GM18505 (cell line): Measurements from ENCODE around the gene EXD3.

Source experiments
- ATAC-seq: cut with Tn5 transposase; IDR thresholded peaks from one replicate; pipeline ENCODE4 v1.9.1; 2021; ENCODE audit not compliant: unreplicated experiment
- POLR2A ChIP-seq: IDR thresholded peaks from 4 replicates; pipeline ENCODE4 v1.6.1; 2011; ENCODE audit warnings: borderline replicate concordance; ENCODE audit not compliant: insufficient read depth, insufficient read length; ENCODE audit errors: extremely low read depth

Gene EXD3

GRCh38 chr9:137303151-137303892 is 119.6 kb downstream of the EXD3 start:
- no peak for TF ChIP-seq POLR2A
- no peak for ATAC-seq

DNA sequence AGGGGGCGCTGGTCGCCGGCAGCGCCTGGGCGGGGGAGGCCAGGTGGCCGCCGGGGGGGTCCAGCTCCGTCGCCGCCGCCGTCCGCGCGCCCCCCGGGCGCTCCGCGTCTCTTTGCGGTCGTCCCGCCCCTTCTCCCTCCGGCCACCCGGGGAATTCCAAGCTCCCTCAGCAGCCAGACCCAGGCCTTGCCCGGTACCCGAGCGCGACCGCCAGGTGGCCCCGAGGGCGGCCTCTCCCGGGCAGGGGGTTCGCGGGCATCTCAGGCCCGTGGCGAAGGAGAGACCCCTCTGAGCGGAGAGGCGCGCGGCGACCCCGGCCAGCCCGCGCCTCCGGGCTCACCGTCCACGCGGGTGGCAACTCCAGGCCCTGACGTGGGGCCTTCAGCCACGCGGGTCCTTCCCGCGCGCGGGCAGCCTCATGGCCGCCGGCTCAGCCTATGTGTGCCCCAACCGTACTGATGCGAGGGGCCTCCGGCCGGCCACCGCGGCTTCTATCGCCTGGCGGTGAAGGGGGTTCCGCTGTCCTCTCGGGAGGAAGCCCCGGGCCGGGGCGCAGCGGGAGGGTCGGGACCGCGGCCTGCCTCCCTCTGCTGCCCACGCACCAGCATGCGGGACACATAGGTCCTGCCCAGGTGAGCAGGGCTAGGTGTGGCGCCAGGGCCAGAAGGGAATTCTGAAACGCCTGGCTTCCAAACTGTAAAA is 120.4 kb downstream of the EXD3 start:
- ATAC-seq = peak; percentile 44
- TF ChIP-seq POLR2A = no peak

- peak; percentile 94 for TF ChIP-seq POLR2A
- ATAC-seq = peak; percentile 74
Measured at GRCh38 chr9:137302118-137302448, 120.9 kb downstream of the EXD3 start, which contains the start of gene NRARP. Gene NRARP (minus strand): TSS chr9:137302271. CDS start chr9:137301928, 343 bp downstream.

DNA sequence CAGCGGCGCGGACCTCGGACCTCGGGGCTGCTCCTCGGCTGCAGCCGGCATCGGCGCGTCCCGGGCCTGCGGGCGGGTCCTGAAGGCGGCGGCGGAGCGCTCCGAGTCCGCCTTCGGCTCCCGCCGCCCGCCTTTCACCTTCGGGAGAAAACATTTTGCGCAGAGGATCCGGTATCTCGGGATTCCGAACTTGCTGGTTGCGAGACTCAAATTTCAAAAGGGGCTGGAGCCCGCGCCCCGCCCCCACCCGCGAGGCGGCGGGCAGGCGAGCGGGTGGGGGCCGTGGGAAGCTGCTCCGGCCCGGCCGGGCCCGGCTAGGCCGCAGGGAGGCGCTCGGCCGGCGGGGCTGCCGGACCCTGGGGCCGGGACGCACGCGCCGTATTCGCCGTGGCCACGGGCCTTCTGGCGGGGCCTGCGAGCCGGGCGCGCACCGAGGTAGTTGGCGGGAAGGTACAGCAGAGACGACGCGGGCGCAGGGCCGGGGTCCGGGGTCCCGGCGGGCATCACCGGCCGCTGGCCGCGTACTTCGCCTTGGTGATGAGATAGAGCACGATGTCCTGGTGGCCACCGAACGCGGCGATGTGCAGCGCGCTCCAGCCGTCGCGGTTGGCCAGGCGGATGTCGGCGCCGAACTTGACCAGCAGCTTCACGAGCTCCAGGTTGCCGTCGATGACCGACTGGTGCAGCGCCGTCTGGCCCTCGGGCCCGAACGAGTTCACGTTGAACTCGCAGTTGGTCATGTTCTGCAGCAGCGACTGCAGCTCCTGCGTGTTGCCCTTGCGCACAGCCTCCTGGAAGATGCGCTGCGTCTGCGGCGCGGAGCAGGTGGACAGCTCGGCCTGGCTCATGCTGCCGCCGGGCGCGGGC is 121.6 kb downstream of the EXD3 start:
- no peak for TF ChIP-seq POLR2A
- ATAC-seq = no peak

DNA sequence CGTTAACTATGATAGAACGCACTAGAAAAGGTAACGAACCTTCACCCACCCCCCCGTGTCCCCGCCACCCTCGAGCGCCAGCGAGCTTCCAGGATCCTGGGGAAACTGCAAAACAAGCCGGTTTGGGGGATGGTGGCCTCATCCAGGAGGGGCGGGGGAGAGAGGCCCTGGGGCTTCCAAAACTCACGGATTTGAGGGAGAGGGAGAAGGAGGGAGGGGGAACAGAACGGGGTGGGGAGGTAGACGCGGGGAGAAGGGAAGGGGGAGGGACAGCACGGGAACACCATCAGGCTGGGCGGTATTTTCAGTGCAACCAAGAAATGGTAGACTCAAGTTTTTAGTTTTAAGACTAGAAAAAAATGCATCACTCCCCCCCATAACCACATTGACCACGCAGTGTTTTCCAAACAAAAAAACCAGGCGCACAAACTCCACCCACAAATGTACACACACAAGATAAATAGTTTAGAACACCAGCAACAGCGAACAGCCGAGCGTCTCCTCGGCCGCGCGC is 122.3 kb downstream of the EXD3 start:
- no peak for ATAC-seq
- no peak for TF ChIP-seq POLR2A

DNA sequence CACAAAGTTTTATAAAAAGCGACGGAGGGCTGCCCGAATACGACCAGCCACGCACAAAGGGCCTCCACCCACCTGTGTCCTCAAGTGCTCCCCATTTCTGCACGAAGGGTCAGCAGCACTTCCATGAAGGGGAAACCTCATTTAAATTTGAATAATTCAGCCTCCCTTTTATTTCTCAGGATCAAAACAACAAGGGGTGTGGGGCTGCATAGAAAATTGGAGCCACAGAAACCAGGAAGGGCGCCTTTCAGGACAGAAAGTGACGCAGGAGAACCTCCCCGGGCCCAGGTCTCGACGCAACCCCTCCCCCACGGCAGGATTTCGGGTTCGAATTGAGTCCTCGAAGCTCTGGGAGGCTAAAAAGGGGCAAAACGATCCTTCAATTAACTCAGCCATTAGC is 123.0 kb downstream of the EXD3 start:
- ATAC-seq = no peak
- no peak for TF ChIP-seq POLR2A

GRCh38 chr9:137299203-137299565 is 123.8 kb downstream of the EXD3 start:
- no peak for TF ChIP-seq POLR2A
- ATAC-seq = no peak

DNA sequence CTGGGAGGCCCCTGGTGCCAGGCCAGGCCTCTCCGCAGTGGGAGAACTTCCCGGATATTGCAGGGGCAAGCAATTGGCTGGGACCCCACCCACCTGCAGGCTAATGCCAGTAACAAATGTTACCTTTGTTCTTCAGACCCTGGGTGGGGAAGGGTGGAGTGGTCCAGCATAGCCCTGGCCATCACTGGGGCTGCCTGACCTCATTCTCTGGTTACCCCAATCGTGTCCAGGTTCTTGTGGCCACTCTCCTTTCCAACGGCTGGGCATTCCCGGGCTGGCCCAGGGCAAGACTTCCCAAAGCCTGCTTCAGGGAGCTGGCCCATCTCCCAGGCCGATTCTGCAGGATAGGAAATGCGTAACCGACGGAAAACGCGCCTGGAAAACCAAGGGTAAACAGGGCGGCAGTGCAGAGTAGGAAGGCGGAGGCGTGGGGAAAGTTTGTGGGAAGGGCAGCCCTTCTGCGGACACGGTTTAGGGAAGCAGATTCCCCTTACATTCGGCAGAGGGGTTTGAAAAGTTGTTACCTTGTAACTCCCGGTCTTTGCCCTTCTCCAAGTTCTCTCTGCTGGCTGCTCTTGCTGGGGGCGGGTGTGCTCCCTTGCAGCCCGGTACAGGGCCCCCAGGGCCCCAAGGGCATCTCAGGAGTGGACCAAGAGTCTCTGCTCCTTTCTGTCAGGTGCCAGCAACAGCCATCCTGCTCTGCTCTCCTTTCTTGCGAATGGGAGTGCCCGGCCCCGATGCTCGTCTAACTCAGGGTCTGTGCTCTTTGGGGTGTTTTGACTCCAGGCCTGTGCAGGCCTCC is 124.4 kb downstream of the EXD3 start:
- no peak for TF ChIP-seq POLR2A
- no peak for ATAC-seq

DNA sequence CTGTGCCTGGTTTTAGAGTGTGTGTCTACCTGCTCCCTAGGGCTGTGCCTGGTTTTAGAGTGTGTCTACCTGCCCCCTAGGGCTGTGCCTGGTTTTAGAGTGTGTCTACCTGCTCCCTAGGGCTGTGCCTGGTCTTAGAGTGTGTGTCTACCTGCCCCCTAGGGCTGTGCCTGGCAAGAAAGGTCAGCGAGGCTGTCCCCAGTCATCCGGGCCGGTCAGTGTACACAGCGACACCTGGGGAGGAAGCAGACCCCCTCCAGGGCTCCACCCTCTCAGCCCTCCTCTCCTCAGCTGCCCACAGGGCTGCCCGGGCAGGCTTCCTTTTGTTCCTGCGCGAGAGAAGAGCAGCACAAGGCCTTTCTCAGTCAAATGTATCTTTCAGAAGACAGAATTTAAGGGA is 125.0 kb downstream of the EXD3 start:
- no peak for ATAC-seq
- TF ChIP-seq POLR2A = no peak

DNA sequence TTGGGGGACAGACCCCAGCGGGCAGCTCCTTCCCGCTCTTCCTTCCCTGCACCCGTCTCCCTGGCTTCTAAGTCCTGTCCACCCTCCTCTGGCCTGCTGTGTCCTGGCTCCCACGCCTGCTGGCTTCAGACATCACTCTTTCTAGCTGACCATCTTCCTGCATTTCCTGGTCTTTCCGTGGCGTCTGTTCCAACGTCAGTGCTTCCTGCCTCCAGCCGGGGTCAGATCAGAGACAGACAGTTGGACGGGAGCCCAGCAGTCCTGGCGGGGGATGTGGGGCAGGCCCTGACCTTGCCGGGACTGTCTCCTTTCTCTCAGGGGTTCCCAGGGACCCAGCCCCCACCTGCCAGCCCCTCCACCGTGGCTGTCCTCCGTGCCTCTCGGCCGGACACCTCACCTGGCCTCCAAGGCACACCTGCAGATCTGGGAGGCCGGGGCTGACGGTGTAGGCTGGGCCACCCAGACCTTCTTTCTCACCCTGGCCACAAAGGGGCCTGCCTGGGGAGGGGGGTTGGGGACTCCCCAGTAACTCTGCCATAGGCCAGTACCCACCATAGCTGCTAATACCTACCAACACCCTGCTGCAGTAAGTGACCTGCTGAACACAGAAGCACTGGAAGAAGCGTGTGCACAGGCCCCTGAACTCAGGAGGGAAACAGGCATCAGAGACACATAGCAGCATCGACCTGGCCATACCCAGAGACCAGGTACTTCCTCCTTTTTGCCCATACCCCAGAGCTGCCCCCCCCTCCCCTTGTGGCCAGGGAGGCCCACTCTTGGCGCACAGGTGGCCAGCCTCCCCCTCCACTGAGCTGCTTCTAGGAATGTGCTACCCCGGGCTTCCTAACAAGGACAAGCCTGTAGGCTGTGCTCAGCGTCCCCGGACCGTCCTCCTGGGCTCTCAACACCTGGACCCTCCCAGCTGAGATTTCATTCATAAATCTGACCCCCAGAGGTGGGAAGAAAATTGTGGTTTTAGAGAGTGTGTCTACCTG is 126.0 kb downstream of the EXD3 start:
- no peak for TF ChIP-seq POLR2A
- no peak for ATAC-seq

DNA sequence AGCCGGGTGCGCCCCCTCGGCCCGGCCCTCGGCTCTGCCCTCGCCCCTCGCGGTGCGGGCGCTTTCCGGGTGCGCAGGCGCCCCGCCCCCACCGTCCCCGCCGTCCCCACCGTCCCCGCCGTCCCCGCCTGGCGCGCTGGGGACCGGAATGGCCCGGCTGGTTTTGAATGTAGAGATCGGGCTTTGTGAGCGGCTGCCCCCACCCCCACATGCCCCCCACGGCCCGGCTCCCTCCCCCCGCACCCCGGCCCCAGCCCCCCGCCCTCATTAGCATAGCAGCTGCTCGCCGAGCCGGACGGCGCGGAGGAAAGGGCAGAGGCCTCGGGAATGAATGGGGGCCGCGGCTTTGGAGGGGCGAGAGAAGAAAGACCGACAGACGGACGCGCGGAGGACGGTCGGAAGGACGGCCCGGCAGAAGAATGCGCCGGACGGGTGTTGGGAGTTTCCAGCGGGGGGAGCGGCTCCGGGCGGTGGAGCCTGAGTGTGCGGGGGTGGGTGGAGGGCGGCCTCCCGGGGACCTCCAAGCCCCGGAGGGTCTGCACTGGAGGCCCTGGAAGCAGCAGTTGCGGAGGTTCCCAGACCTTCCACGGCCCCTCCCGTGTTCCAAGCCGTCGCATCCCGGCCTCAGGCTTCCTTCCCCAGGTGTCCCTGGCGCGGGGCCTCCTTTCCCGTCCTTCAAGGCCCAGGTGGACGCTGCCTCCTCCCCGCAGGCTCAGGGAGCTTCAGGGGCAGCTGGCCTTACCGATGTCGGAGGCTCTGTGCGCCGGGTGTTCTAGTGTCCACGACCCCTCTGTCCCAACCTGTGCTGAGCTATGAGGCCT is 126.9 kb downstream of the EXD3 start:
- ATAC-seq = no peak
- TF ChIP-seq POLR2A = no peak
